GM19025 (cell line): ENCODE results near the gene SLC9A1.

Experiments
- ATAC-seq: cut with Tn5 transposase; IDR thresholded peaks from one replicate; pipeline ENCODE4 v1.9.1; 2021; ENCODE audit warnings: mild to moderate bottlenecking, low read depth, moderate library complexity; ENCODE audit not compliant: unreplicated experiment

The SLC9A1 gene

GRCh38 chr1:27152004-27152828 lies 2.7 kb downstream of the SLC9A1 start:
- ATAC-seq, result no peak

- ATAC-seq, result no peak
Observed at GRCh38 chr1:27150641-27151040, 4.3 kb downstream of the SLC9A1 start.

DNA sequence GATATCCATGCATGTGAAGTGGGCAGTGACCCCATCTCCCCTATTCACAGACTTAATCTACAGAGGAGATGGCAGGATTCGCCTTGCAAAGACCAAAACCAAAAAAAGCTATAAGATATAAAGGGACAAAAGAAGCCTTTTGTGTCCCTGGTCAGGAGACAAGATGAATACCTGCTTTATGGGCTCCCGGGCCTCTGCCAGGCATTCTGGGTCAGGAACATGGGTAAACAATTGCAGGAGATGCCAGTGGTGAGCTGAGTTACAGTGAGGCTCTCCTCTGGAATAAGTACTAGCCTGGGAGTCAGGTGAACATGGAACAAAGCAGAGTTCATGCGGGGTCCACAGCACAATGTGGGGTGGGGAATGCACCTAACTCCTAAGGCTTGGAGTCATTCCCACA lies 4.7 kb downstream of the SLC9A1 start:
- ATAC-seq, result no peak

- no peak for ATAC-seq
Observed at GRCh38 chr1:27149762-27150113, 5.2 kb downstream of the SLC9A1 start.

- ATAC-seq, result no peak
Observed at GRCh38 chr1:27149084-27149761, 5.7 kb downstream of the SLC9A1 start.

DNA sequence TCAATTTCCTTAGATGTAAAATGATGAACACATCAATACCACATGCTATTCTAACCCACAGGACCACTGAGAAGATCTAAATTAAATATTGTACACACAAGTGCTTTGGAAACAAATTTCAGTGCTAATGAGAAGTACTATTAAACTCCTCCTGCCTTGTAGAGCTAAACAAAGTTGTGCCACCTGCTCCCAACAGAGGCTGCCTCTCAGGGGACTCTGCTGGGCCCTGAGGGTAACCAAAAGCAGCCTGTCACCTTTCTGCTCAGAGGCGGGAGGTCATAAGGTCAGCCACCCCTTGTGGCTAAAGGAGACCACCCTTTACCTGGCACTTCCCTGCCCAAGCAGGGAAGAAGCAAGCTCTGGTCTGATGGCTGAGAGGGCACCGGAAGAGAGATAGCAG lies 6.3 kb downstream of the SLC9A1 start:
- no peak for ATAC-seq

DNA sequence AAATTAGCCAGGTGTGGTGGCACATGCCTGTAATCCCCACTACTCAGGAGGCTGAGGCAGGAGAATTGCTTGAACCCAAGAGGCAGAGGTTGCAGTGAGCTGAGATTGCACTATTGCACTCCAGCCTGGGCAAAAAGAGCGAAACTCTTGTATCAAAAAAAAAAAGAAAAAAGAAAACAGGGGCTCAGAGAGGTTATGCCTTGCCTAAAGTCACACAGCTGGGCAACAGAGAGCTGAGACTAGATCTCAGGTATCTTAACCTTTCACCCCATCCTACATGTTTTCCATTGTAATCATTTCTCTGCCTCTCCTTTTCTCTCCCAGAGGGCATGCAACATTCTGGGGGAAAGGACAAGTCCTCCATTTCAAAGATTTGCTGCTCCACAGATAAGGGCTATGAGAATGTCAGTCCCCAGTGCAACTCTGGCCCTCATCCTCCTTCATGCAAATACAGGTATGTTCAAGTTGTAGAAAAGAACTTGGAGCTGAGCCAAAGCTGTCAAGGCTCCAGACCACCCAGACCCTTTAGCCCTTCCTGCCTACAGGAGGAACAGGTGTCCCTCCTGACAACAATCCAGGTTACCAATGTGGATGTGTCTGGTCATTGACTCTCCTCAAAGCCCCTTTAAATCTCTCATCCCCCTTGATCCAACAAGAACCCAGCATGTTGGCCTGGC lies 6.9 kb downstream of the SLC9A1 start:
- no peak for ATAC-seq

DNA sequence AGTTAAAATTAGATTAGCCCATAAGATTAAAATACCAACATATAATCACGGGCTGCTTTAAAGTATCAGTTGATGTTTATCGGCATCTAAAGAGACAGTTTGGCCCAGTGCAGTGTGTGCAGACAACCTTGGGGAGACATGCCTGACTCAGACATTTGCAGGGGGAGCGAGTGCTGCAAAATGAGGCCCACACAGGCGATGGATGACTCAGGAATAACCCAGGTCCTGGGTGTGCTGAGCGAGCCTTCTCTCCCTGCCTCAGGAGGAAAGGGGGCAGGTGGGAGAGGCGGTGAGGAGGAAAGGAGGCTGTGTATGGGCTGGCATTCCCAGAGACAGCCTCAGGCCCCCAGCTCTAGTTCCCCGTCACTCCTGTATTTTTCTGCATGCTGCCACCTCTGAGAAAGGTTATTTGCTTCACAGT lies 9.0 kb downstream of the SLC9A1 start:
- no peak for ATAC-seq

- no peak for ATAC-seq
Observed at GRCh38 chr1:27144920-27145661, 9.8 kb downstream of the SLC9A1 start.

- no peak for ATAC-seq
Observed at GRCh38 chr1:27144049-27144748, 10.7 kb downstream of the SLC9A1 start.

GRCh38 chr1:27143401-27143800 lies 11.5 kb downstream of the SLC9A1 start:
- ATAC-seq, result no peak

- no peak for ATAC-seq
Observed at GRCh38 chr1:27142464-27142863, 12.5 kb downstream of the SLC9A1 start.

DNA sequence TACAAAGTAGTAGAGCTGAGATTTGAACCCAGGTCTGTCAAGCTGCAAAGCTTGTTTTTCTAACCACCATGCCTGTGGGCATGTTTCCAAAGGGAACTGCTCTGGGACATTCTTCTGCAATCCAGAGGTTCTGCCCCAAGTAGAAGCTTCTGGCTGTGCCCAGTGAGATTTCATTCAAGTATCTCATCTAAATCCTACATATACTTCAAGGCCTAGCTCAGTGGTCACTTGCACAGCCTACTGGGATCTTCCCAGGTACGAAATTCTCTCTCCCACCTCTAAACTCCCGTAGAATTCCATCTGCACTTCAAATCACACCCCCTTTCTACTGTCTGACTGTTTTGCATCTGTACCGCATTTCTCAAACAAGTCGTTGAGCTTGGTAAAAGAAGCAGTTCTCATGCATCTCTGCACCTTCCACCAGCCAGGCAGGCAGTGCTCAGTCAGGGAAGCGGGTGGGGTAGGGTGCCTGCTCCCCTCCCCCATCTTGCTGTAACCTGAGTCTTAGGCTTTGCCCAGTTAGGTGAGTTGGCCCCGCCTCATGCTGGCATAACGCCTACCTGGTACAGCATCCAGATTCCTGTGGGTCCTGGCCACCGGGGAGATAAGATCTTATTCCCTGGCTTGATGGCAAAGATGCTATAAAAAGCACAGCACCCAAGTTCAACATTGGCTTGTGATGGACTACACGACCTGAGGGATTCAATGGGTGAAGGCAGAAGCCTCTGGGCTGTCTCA lies 13.5 kb downstream of the SLC9A1 start:
- ATAC-seq, result no peak

DNA sequence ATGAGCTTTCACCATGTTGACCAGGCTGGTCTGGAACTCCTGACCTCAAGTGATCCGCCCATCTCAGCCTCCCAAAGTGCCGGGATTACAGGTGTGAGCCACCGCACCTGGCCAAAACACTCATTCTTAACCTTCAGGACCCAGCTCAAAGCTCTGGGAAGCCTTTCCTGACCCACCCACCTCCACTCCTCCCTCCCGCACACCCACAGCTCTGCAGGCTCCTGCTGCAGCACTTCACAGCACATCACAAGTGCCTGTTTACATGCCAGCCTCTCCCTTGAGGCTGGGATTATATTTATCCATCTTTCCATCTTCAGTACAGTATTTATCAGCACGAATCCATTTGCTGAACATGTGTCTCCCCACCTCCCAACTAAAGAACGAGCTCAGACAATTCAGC lies 14.9 kb downstream of the SLC9A1 start:
- no peak for ATAC-seq

GRCh38 chr1:27138927-27139326 lies 16.0 kb downstream of the SLC9A1 start:
- no peak for ATAC-seq

DNA sequence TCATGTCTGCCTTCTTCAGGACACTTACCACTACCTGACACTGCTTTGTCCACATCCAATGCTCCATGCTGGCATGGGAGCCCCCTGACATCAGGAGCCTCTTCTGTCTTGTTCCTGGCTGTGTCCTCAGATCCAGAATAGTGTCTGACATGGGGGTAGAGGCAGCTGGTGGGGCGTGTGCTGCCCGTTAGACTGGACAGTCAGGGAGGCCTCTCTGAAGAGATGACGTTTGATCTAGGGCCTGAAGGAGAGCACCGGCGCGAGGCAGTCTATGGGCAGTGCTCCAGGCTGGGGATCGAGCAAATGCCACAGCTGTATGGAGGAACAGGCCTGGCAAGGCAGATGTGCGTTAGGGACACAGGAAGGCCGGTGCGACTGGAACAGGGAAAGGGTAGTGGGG lies 16.6 kb downstream of the SLC9A1 start:
- ATAC-seq, result no peak

- no peak for ATAC-seq
Observed at GRCh38 chr1:27137544-27138075, 17.3 kb downstream of the SLC9A1 start.

- no peak for ATAC-seq
Observed at GRCh38 chr1:27136998-27137542, 17.9 kb downstream of the SLC9A1 start.

- ATAC-seq, result no peak
Observed at GRCh38 chr1:27136236-27136551, 18.7 kb downstream of the SLC9A1 start.
